HG03575 (cell line): ENCODE measurements around the gene EIF4H.

Experiments
- ATAC-seq: cut with Tn5 transposase; IDR thresholded peaks from one replicate; pipeline ENCODE4 v1.9.1; 2021; ENCODE audit not compliant: unreplicated experiment, insufficient number of reproducible peaks, low FRiP score; ENCODE audit errors: extremely low read depth

EIF4H gene

GRCh38 chr7:74173074-74173473, 1.1 kb upstream of the EIF4H start:
- ATAC-seq, result no peak

- no peak for ATAC-seq
Measured at GRCh38 chr7:74173491-74173865, 678 bp upstream of the EIF4H start.

- no peak for ATAC-seq
Measured at GRCh38 chr7:74174606-74175082, 488 bp downstream of the EIF4H start.

GRCh38 chr7:74175340-74175739, 1.2 kb downstream of the EIF4H start:
- no peak for ATAC-seq

- ATAC-seq, result no peak
Measured at GRCh38 chr7:74176555-74176954, 2.4 kb downstream of the EIF4H start.

- ATAC-seq, result no peak
Measured at GRCh38 chr7:74178632-74179031, 4.5 kb downstream of the EIF4H start.

GRCh38 chr7:74179935-74180604, 5.9 kb downstream of the EIF4H start:
- no peak for ATAC-seq

GRCh38 chr7:74180866-74181265, 6.7 kb downstream of the EIF4H start:
- no peak for ATAC-seq

GRCh38 chr7:74181821-74182220, 7.7 kb downstream of the EIF4H start:
- no peak for ATAC-seq

GRCh38 chr7:74182453-74183090, 8.4 kb downstream of the EIF4H start:
- no peak for ATAC-seq

GRCh38 chr7:74183142-74183541, 9.0 kb downstream of the EIF4H start:
- no peak for ATAC-seq

- ATAC-seq, result no peak
Measured at GRCh38 chr7:74183653-74184450, 9.7 kb downstream of the EIF4H start.

- ATAC-seq, result no peak
Measured at GRCh38 chr7:74185016-74185415, 10.9 kb downstream of the EIF4H start.

- ATAC-seq, result no peak
Measured at GRCh38 chr7:74185636-74186035, 11.5 kb downstream of the EIF4H start.

- no peak for ATAC-seq
Measured at GRCh38 chr7:74187915-74188675, 13.9 kb downstream of the EIF4H start.

GRCh38 chr7:74190259-74190658, 16.1 kb downstream of the EIF4H start:
- no peak for ATAC-seq

- no peak for ATAC-seq
Measured at GRCh38 chr7:74191231-74191630, 17.1 kb downstream of the EIF4H start.

- ATAC-seq, result no peak
Measured at GRCh38 chr7:74193054-74193453, 18.9 kb downstream of the EIF4H start.

GRCh38 chr7:74193913-74194312, 19.8 kb downstream of the EIF4H start:
- no peak for ATAC-seq
